GM12891 (cell line): Measurements from ENCODE around the gene OR10AG1. TPM values are rescaled to one million over a fixed set of nuclear protein-coding genes. Genes with fewer than 3 reads are reported as not detected.

Experiments
- DNase-seq: peaks from one replicate; pipeline ENCODE4 v3.0.0; 2011; ENCODE audit warnings: low spot score; ENCODE audit not compliant: insufficient read length
- FAIRE-seq: peaks from 2 replicates; lab custom pipeline; 2011; peaks lifted over from hg19 to GRCh38; lab: Jason Lieb, UNC
- PAX5 ChIP-seq: IDR thresholded peaks from 2 replicates; pipeline ENCODE4 v1.6.1; 2011; ENCODE audit warnings: low read length, moderate library complexity, mild to moderate bottlenecking; ENCODE audit not compliant: insufficient read depth, severe bottlenecking
- POLR2A ChIP-seq: IDR thresholded peaks from 2 replicates; pipeline ENCODE4 v1.6.1; 2011; ENCODE audit warnings: low read depth, low read length, control low read depth
- POLR2AphosphoS5 ChIP-seq: IDR thresholded peaks from 2 replicates; pipeline ENCODE4 v1.6.1; 2011; ENCODE audit warnings: low read depth, low read length, control low read depth
- POU2F2 ChIP-seq: IDR thresholded peaks from 2 replicates; pipeline ENCODE4 v1.6.1; 2011; ENCODE audit warnings: low read depth, mild to moderate bottlenecking, control low read depth, low read length, moderate library complexity
- SPI1 ChIP-seq: IDR thresholded peaks from 2 replicates; pipeline ENCODE4 v1.6.1; 2011; ENCODE audit warnings: low read depth, low read length, control low read depth
- TAF1 ChIP-seq: IDR thresholded peaks from 2 replicates; pipeline ENCODE4 v1.6.1; 2011; ENCODE audit warnings: low read depth, low read length, control low read depth
- polyA plus RNA-seq: library from polyadenylated mRNA; unstranded; fragments of >200 nt; gene quantifications from one replicate; pipeline ENCODE4 v1.2.1, GENCODE V29; 2012; ENCODE audit warnings: low read depth, missing spikeins, inconsistent platforms; ENCODE audit not compliant: missing spikeins

Gene OR10AG1
- polyA plus RNA-seq = not detected

DNA sequence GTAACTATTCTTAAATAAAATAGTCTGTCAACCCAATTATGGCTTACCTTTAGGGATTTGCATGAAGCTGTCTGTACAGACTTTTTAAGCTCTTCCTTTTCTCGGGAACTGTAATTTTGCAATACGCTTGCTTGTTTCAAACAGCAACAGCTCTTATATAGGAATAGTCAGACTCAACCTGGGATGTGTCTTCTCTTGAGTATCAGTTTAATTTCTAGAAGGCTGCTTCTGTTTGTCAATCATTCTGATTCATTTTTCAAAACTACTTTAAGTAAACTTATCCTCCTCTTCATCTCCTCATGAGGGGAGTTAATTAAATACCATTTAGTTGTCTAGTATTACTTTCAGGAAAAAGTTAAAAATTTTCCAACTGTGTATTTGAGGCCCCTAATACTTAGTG is at the start of gene OR10AG1:
Gene OR10AG1, minus strand, starts transcription at position 101 of the 400 bp plus-strand sequence. Its CDS starts 38 bp downstream, at position 63.
- TF ChIP-seq POLR2A = no peak
- TF ChIP-seq POU2F2 = no peak
- TF ChIP-seq TAF1 = no peak
- TF ChIP-seq PAX5 = no peak
- TF ChIP-seq POLR2AphosphoS5 = no peak
- TF ChIP-seq SPI1 = no peak
- DNase-seq = no peak
- no peak for FAIRE-seq

GRCh38 chr11:56013805-56014204 is 44.1 kb upstream of the OR10AG1 start:
- no peak for FAIRE-seq
- no peak for TF ChIP-seq PAX5
- TF ChIP-seq POU2F2 = no peak
- TF ChIP-seq POLR2AphosphoS5 = no peak
- no peak for TF ChIP-seq SPI1
- no peak for TF ChIP-seq TAF1
- no peak for TF ChIP-seq POLR2A
- DNase-seq = no peak

DNA sequence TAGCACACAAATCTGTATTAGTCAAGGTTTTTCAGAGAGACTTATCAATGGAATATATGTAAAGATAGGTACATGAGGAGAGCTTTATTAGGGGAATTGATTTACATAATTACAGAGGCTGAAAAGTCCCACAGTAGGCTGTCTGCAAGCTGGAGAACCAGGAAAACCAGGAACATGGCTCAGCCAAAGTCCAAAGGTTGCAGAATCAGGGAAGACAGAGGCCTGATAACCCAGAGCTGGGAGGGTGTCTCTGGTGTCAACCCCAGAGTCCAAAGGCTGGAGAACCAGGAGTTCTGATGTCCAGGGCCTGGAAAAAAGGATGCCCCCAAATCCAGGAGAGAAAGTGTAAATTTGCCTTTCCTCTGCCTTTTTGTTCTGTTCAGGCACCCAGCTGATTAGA is 41.0 kb upstream of the OR10AG1 start:
- no peak for DNase-seq
- FAIRE-seq = no peak
- TF ChIP-seq PAX5 (no peak), SPI1 (no peak), TAF1 (no peak), POU2F2 (no peak), POLR2A (no peak), POLR2AphosphoS5 (no peak)

- TF ChIP-seq POLR2AphosphoS5 = no peak
- no peak for TF ChIP-seq POU2F2
Observed at GRCh38 chr11:55994525-55994924, 24.8 kb upstream of the OR10AG1 start, which contains the start of gene OR5F1. OR5F1 (minus strand) TSS chr11:55994625; CDS start chr11:55994625, 0 bp downstream.

DNA sequence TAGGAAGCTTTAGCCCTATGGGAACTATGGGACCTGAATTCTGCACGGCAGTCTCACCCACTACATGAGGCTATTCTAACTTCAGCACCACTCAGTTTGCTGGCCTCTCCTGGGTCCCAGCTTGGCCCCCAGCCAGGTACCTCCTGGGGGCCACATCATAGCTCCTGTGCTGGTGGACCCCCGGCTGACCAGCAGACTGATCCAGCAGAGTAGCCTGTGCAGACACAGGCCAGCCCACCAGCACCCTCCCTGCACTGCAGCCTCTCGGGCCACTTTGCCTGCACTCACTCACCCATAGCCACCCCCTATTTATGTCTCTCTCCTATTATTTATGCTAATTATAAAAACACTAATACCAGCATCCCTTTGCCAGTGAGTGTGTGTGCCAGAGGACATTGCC is 1.2 kb upstream of the OR10AG1 start:
- FAIRE-seq (no peak), DNase-seq (no peak)
- TF ChIP-seq TAF1 (no peak), PAX5 (no peak), POLR2AphosphoS5 (no peak), SPI1 (no peak), POU2F2 (no peak), POLR2A (no peak)

More at GRCh38 chr11:55994525-55994924, 24.8 kb upstream of the OR10AG1 start, which contains the start of gene OR5F1:
- DNase-seq (no peak), FAIRE-seq (no peak)

- no peak for DNase-seq
- FAIRE-seq = no peak
- TF ChIP-seq PAX5 = no peak
- TF ChIP-seq POLR2AphosphoS5 = no peak
- TF ChIP-seq POU2F2 = no peak
- TF ChIP-seq SPI1 = no peak
- TF ChIP-seq TAF1 = no peak
- TF ChIP-seq POLR2A = no peak
Observed at GRCh38 chr11:55967914-55968313, 1.8 kb downstream of the OR10AG1 start.

- TF ChIP-seq POLR2AphosphoS5 = no peak
- no peak for TF ChIP-seq POU2F2
- TF ChIP-seq PAX5 = no peak
- TF ChIP-seq TAF1 = no peak
- TF ChIP-seq POLR2A = no peak
- TF ChIP-seq SPI1 = no peak
- DNase-seq (no peak), FAIRE-seq (no peak)
Observed at GRCh38 chr11:55966391-55966790, 3.4 kb downstream of the OR10AG1 start.

GRCh38 chr11:55956521-55956920 is 13.2 kb downstream of the OR10AG1 start:
- TF ChIP-seq TAF1 (no peak), SPI1 (no peak), POLR2A (no peak), POLR2AphosphoS5 (no peak), POU2F2 (no peak), PAX5 (no peak)
- DNase-seq (no peak), FAIRE-seq (no peak)

- FAIRE-seq = no peak
- no peak for DNase-seq
- TF ChIP-seq TAF1 (no peak), POLR2AphosphoS5 (no peak), SPI1 (no peak), PAX5 (no peak), POLR2A (no peak), POU2F2 (no peak)
Observed at GRCh38 chr11:55949330-55949729, 20.4 kb downstream of the OR10AG1 start.

GRCh38 chr11:55942785-55943392 is 26.9 kb downstream of the OR10AG1 start:
- TF ChIP-seq POU2F2 (no peak), PAX5 (no peak), POLR2A (no peak), TAF1 (no peak), SPI1 (no peak), POLR2AphosphoS5 (no peak)
- no peak for FAIRE-seq
- DNase-seq = no peak
